Fibroblast of lung (primary cell): ENCODE results near the gene CDK6. TPM values are rescaled to one million over a fixed set of nuclear protein-coding genes. Genes with fewer than 3 reads are reported as not detected.

Source experiments
- DNase-seq, 2 donors: peaks; one replicate each; pipeline versions ENCODE4 v3.0.0 to v3.0.0-alpha.2; 2010; ENCODE audit warnings: low read depth in 2 of 2
- H2AFZ ChIP-seq: 2 replicates; pipeline ENCODE4 v1.5.1; 2012; ENCODE audit warnings: low read length, control low read depth, inconsistent platforms
- H3K27ac ChIP-seq: 2 replicates; pipeline ENCODE4 v1.5.1; 2011; ENCODE audit warnings: low read length, control low read depth; ENCODE audit not compliant: insufficient read depth
- H3K27me3 ChIP-seq: 2 replicates; pipeline ENCODE4 v1.5.1; 2011; ENCODE audit warnings: mild to moderate bottlenecking, low read length; ENCODE audit not compliant: control insufficient read depth, insufficient read depth
- H3K36me3 ChIP-seq: 2 replicates; pipeline ENCODE4 v1.5.1; 2011; ENCODE audit warnings: low read length; ENCODE audit not compliant: control insufficient read depth, insufficient read depth
- H3K4me1 ChIP-seq: 2 replicates; pipeline ENCODE4 v1.5.1; 2011; ENCODE audit warnings: low read length; ENCODE audit not compliant: control insufficient read depth, insufficient read depth; ENCODE audit errors: extremely low read depth
- H3K4me2 ChIP-seq: 2 replicates; pipeline ENCODE4 v1.5.1; 2011; ENCODE audit warnings: low read length, control low read depth; ENCODE audit not compliant: insufficient read depth; ENCODE audit errors: extremely low read depth
- H3K4me3 ChIP-seq, 4 experiments: fragments of 200-600 bp in 1 of 4; sonication (generic) in 1 of 4; replicated peaks in 1 of 4; 2 replicates each; pipeline ENCODE4 v1.5.1; 2011 to 2016; ENCODE audit warnings: low read length in 4 of 4, low read depth in 3 of 4, mild to moderate bottlenecking in 3 of 4, control low read depth in 2 of 4, inconsistent platforms in 1 of 4, mixed read lengths in 1 of 4; ENCODE audit not compliant: insufficient read depth in 1 of 4; ENCODE audit errors: control extremely low read depth in 1 of 4
- H3K79me2 ChIP-seq: 2 replicates; pipeline ENCODE4 v1.5.1; 2012; ENCODE audit warnings: mild to moderate bottlenecking, low read length, inconsistent platforms; ENCODE audit not compliant: control insufficient read depth, insufficient read depth
- H3K9ac ChIP-seq: 2 replicates; pipeline ENCODE4 v1.5.1; 2011; ENCODE audit warnings: mild to moderate bottlenecking, low read length, control low read depth; ENCODE audit not compliant: insufficient read depth
- H3K9me3 ChIP-seq: 2 replicates; pipeline ENCODE4 v1.5.1; 2012; ENCODE audit warnings: low read depth, low read length; ENCODE audit not compliant: control insufficient read depth, insufficient read depth
- H4K20me1 ChIP-seq: 2 replicates; pipeline ENCODE4 v1.5.1; 2011; ENCODE audit warnings: low read length; ENCODE audit not compliant: control insufficient read depth, insufficient read depth; ENCODE audit errors: extremely low read depth
- CTCF ChIP-seq, 2 donors: IDR thresholded peaks in 1 of 2; conservative IDR thresholded peaks in 1 of 2; 1 replicate in 1 of 2; 2 replicates in 1 of 2; pipeline ENCODE4 v1.5.1; 2011 to 2012; ENCODE audit warnings: low read length in 2 of 2, control low read depth in 1 of 2, inconsistent platforms in 1 of 2, low read depth in 1 of 2, mild to moderate bottlenecking in 1 of 2
- EZH2 ChIP-seq: IDR thresholded peaks from 2 replicates; pipeline ENCODE4 v1.5.1; 2012; ENCODE audit warnings: low read length, control low read depth, mild to moderate bottlenecking; ENCODE audit errors: missing control alignments
- polyA plus RNA-seq, 2 donors: library from polyadenylated mRNA; depleted of rRNA in 1 of 2; stranded (reverse) in 1 of 2; unstranded in 1 of 2; fragments of >200 nt; gene quantifications; 2 replicates each; pipeline ENCODE4 v1.2.1, GENCODE V29; 2011 to 2012; ENCODE audit warnings: missing spikeins in 1 of 2
- total RNA-seq: library from RNA; depleted of rRNA; stranded (reverse); fragments of >200 nt; gene quantifications from 2 replicates; pipeline ENCODE4 v1.2.1, GENCODE V29; 2014

The CDK6 gene
- total and polyA plus RNA-seq, 2 donors (not counting 1 experiment from before 2014, with no cell fraction given), result 17.8 to 19.2 TPM

GRCh38 chr7:92813390-92814024 lies 22.9 kb downstream of the CDK6 start:
- H3K9me3 ChIP-seq, result no peaks in the 10 kb centered on the region
- H4K20me1 ChIP-seq, result no peaks in the 10 kb centered on the region
- TF ChIP-seq CTCF (conservative IDR thresholded peaks at IDR 0.05 in 1 of 2, IDR thresholded peaks at IDR 0.05 in 1 of 2; ENCODE audit: low read depth in 1 of 2, low read length in 2 of 2), result no peak
- TF ChIP-seq EZH2, result no peak
- DNase-seq, result peak in 1 of 2 donors; percentile 72
- H3K4me3 ChIP-seq, result no peak overlapping the region
- no peak overlapping the region for H2AFZ ChIP-seq
- no peaks in the 10 kb centered on the region for H3K27me3 ChIP-seq
- peaks cover 9% of the 10 kb centered on the region for H3K4me1 ChIP-seq
- peaks cover 77% of the 10 kb centered on the region for H3K79me2 ChIP-seq
- H3K36me3 ChIP-seq, result no peaks in the 10 kb centered on the region
- peak overlapping the region; percentile 40 for H3K4me2 ChIP-seq
- H3K9ac ChIP-seq, result no peak overlapping the region
- peak overlapping the region; percentile 51 for H3K27ac ChIP-seq

GRCh38 chr7:92811158-92811557 lies 25.2 kb downstream of the CDK6 start:
- H3K27ac ChIP-seq, result no peak overlapping the region
- H3K9ac ChIP-seq, result no peak overlapping the region
- H3K27me3 ChIP-seq, result no peaks in the 10 kb centered on the region
- no peaks in the 10 kb centered on the region for H3K9me3 ChIP-seq
- DNase-seq, result no peak
- no peak for TF ChIP-seq EZH2
- no peak for TF ChIP-seq CTCF (conservative IDR thresholded peaks at IDR 0.05 in 1 of 2, IDR thresholded peaks at IDR 0.05 in 1 of 2; ENCODE audit: low read depth in 1 of 2, low read length in 2 of 2)
- peaks cover 74% of the 10 kb centered on the region for H3K79me2 ChIP-seq
- H3K4me1 ChIP-seq, result peaks cover 13% of the 10 kb centered on the region
- no peak overlapping the region for H3K4me3 ChIP-seq
- H2AFZ ChIP-seq, result no peak overlapping the region
- no peaks in the 10 kb centered on the region for H3K36me3 ChIP-seq
- H3K4me2 ChIP-seq, result no peak overlapping the region
- no peaks in the 10 kb centered on the region for H4K20me1 ChIP-seq

- peak; percentile 95 to 96 for DNase-seq
- H3K79me2 ChIP-seq, result peaks cover 70% of the 10 kb centered on the region
- H3K27me3 ChIP-seq, result no peaks in the 10 kb centered on the region
- TF ChIP-seq CTCF (conservative IDR thresholded peaks at IDR 0.05 in 1 of 2, IDR thresholded peaks at IDR 0.05 in 1 of 2; ENCODE audit: low read depth in 1 of 2, low read length in 2 of 2), result no peak
- no peak for TF ChIP-seq EZH2
- no peak overlapping the region for H3K9ac ChIP-seq
- H3K27ac ChIP-seq, result peak overlapping the region; percentile 78
- no peaks in the 10 kb centered on the region for H3K36me3 ChIP-seq
- no peak overlapping the region for H3K4me3 ChIP-seq
- no peak overlapping the region for H2AFZ ChIP-seq
- no peaks in the 10 kb centered on the region for H4K20me1 ChIP-seq
- H3K4me2 ChIP-seq, result peak overlapping the region; percentile 72
- H3K4me1 ChIP-seq, result peaks cover 13% of the 10 kb centered on the region
- H3K9me3 ChIP-seq, result no peaks in the 10 kb centered on the region
Measured at GRCh38 chr7:92809760-92810573, 26.4 kb downstream of the CDK6 start.
